ENCODE measurements around the gene TSPAN18.

TSPAN18 gene

GRCh38 chr11:44901786-44902185 lies 175.0 kb downstream of the TSPAN18 start:
- TF ChIP-seq CTCF (IDR thresholded peaks at IDR 0.05; ENCODE audit: low read depth, low read length, missing control alignments) = no peak
- DNase-seq (ENCODE audit: low read depth) = no peak

GRCh38 chr11:44903035-44903434 lies 176.3 kb downstream of the TSPAN18 start:
- H3K4me3 ChIP-seq (ENCODE audit: low read depth, low read length) = no peak overlapping the region
- DNase-seq (ENCODE audit: low read depth) = no peak
- in situ Hi-C loops (cut with HindIII; ENCODE audit: low sequenced_read_pairs) = no loop called here
- no peak for TF ChIP-seq CTCF (IDR thresholded peaks at IDR 0.05; ENCODE audit: low read depth, low read length, missing control alignments)

More at GRCh38 chr11:44901786-44902185, 175.0 kb downstream of the TSPAN18 start:
- H3K4me3 ChIP-seq (ENCODE audit: low read depth, low read length) = no peak overlapping the region
- in situ Hi-C loops (cut with HindIII; ENCODE audit: low sequenced_read_pairs) = no loop called here

- in situ Hi-C loops (cut with HindIII; ENCODE audit: low sequenced_read_pairs) = no loop called here
- H3K4me3 ChIP-seq (ENCODE audit: low read depth, low read length) = no peak overlapping the region
- TF ChIP-seq CTCF (IDR thresholded peaks at IDR 0.05; ENCODE audit: low read depth, low read length, missing control alignments) = no peak
- DNase-seq (ENCODE audit: low read depth) = no peak
Observed at GRCh38 chr11:44903518-44903917, 176.8 kb downstream of the TSPAN18 start.

GRCh38 chr11:44904261-44905020 lies 177.7 kb downstream of the TSPAN18 start:
- TF ChIP-seq CTCF (IDR thresholded peaks at IDR 0.05; ENCODE audit: low read depth, low read length, missing control alignments) = no peak
- H3K4me3 ChIP-seq (ENCODE audit: low read depth, low read length) = no peak overlapping the region
- no peak for DNase-seq (ENCODE audit: low read depth)
- in situ Hi-C loops (cut with HindIII; ENCODE audit: low sequenced_read_pairs) = no loop called here

GRCh38 chr11:44905131-44905866 lies 178.5 kb downstream of the TSPAN18 start:
- in situ Hi-C loops (cut with HindIII; ENCODE audit: low sequenced_read_pairs) = no loop called here
- no peak overlapping the region for H3K4me3 ChIP-seq (ENCODE audit: low read depth, low read length)
- DNase-seq (ENCODE audit: low read depth) = no peak

GRCh38 chr11:44906649-44907048 lies 179.9 kb downstream of the TSPAN18 start:
- no peak overlapping the region for H3K4me3 ChIP-seq (ENCODE audit: low read depth, low read length)
- TF ChIP-seq CTCF (IDR thresholded peaks at IDR 0.05; ENCODE audit: low read depth, low read length, missing control alignments) = no peak
- in situ Hi-C loops (cut with HindIII; ENCODE audit: low sequenced_read_pairs) = no loop called here
- no peak for DNase-seq (ENCODE audit: low read depth)

More at GRCh38 chr11:44905131-44905866, 178.5 kb downstream of the TSPAN18 start:
- TF ChIP-seq CTCF (IDR thresholded peaks at IDR 0.05; ENCODE audit: low read depth, low read length, missing control alignments) = no peak
